IPS-15b (cell line): ENCODE data around the gene SLC29A3.

Experiments used
- H3K27me3 ChIP-seq: one replicate; pipeline ENCODE4 v1.6.1; 2013; ENCODE audit warnings: low read length; ENCODE audit not compliant: control insufficient read depth, insufficient read depth
- H3K36me3 ChIP-seq: one replicate; pipeline ENCODE4 v1.6.1; 2013; ENCODE audit warnings: low read length; ENCODE audit not compliant: control insufficient read depth, insufficient read depth
- H3K4me1 ChIP-seq: one replicate; pipeline ENCODE4 v1.6.1; 2013; ENCODE audit warnings: mild to moderate bottlenecking, low read length; ENCODE audit not compliant: control insufficient read depth, insufficient read depth
- H3K4me3 ChIP-seq: one replicate; pipeline ENCODE4 v1.5.1; 2013; ENCODE audit warnings: low read depth, low read length
- H3K9ac ChIP-seq: one replicate; pipeline ENCODE4 v1.6.1; 2013; ENCODE audit warnings: low read depth, mild to moderate bottlenecking, low read length
- H3K9me3 ChIP-seq: one replicate; pipeline ENCODE4 v1.6.1; 2013; ENCODE audit warnings: mild to moderate bottlenecking, low read length; ENCODE audit not compliant: control insufficient read depth, insufficient read depth

The SLC29A3 gene

GRCh38 chr10:71369602-71370001 lies 50.5 kb downstream of the SLC29A3 start:
- Histone ChIP-seq H3K4me3 (no peak overlapping the region), H3K36me3 (no peaks in the 10 kb centered on the region), H3K4me1 (no peaks in the 10 kb centered on the region), H3K9ac (no peak overlapping the region), H3K9me3 (no peaks in the 10 kb centered on the region), H3K27me3 (peaks cover 2% of the 10 kb centered on the region)

- Histone ChIP-seq H3K4me1 (no peaks in the 10 kb centered on the region), H3K9me3 (no peaks in the 10 kb centered on the region), H3K4me3 (no peak overlapping the region), H3K36me3 (no peaks in the 10 kb centered on the region), H3K9ac (no peak overlapping the region), H3K27me3 (peaks cover 3% of the 10 kb centered on the region)
Measured at GRCh38 chr10:71370031-71370430, 51.0 kb downstream of the SLC29A3 start.

GRCh38 chr10:71371750-71372166 lies 52.7 kb downstream of the SLC29A3 start:
- Histone ChIP-seq H3K9me3 (no peaks in the 10 kb centered on the region), H3K4me3 (no peak overlapping the region), H3K9ac (no peak overlapping the region), H3K4me1 (no peaks in the 10 kb centered on the region), H3K36me3 (no peaks in the 10 kb centered on the region), H3K27me3 (peaks cover 4% of the 10 kb centered on the region)

- H3K4me3 ChIP-seq, result no peak overlapping the region
- no peaks in the 10 kb centered on the region for H3K4me1 ChIP-seq
- peaks cover 4% of the 10 kb centered on the region for H3K27me3 ChIP-seq
- H3K9me3 ChIP-seq, result no peaks in the 10 kb centered on the region
- no peaks in the 10 kb centered on the region for H3K36me3 ChIP-seq
- H3K9ac ChIP-seq, result no peak overlapping the region
Measured at GRCh38 chr10:71372882-71373495, 53.9 kb downstream of the SLC29A3 start.

GRCh38 chr10:71374481-71375233 lies 55.6 kb downstream of the SLC29A3 start:
- H3K9ac ChIP-seq, result no peak overlapping the region
- H3K36me3 ChIP-seq, result no peaks in the 10 kb centered on the region
- H3K27me3 ChIP-seq, result peaks cover 4% of the 10 kb centered on the region
- no peaks in the 10 kb centered on the region for H3K9me3 ChIP-seq
- H3K4me3 ChIP-seq, result no peak overlapping the region
- no peaks in the 10 kb centered on the region for H3K4me1 ChIP-seq

DNA sequence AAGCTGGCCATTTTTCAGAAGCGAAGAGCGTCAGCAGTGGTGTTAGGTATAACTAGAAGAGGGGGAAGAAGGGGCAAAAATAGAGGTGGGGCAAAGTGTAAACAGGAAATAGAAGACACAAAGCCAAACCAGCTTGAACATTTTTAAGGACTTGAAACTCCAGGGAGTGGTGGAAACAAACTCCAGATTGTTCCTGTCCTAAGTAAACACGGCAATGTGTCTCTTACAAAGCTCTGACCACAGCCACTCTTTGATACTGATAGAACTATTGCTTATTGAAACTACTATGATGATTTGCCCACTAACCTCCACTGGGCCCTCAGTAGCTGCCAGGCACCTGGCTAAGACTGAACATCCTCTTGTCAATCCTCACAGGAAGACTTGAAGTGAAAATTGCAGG lies 56.9 kb downstream of the SLC29A3 start:
- Histone ChIP-seq H3K27me3 (peaks cover 4% of the 10 kb centered on the region), H3K9me3 (no peaks in the 10 kb centered on the region), H3K36me3 (no peaks in the 10 kb centered on the region), H3K4me3 (no peak overlapping the region), H3K9ac (no peak overlapping the region), H3K4me1 (no peaks in the 10 kb centered on the region)

DNA sequence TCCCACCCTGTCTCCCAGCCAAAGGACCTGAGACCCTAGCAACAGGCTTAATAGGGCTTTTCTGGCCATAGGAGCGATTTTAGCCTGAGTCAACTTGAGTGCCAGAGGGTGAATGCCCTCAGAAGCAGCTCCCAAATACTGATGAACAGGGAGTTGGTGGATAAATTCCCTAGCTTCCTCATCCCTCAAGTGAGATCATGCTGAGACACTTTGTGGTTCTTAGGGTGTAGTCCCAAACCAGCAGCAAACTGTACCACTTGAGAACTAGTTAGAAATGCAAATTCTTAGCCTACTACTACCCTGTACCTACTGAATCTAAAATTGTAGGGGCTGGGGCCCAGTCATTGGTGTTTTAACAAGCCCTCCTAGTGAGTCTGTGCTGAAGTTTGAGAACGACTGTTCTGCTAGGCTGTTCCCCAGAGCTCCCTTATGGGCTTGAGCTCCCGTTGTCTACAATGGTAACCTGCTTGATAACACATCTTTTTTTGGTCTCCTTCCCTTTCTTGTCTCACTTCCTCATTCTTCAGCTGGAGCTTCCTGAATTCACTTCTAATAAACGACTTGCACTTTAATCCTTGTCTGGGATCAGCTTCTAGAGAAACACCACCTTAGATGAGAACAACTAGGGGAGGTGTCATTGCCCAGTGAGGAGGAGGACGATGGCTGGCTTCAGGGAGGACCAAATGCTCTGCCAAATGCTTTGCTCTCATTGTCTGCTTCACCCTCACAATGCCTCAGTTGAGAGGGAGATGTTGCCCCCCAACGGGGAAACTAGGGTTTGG lies 59.5 kb downstream of the SLC29A3 start:
- H3K4me1 ChIP-seq, result no peaks in the 10 kb centered on the region
- peaks cover 4% of the 10 kb centered on the region for H3K27me3 ChIP-seq
- no peaks in the 10 kb centered on the region for H3K9me3 ChIP-seq
- no peak overlapping the region for H3K4me3 ChIP-seq
- H3K36me3 ChIP-seq, result no peaks in the 10 kb centered on the region
- no peak overlapping the region for H3K9ac ChIP-seq

- Histone ChIP-seq H3K4me1 (no peaks in the 10 kb centered on the region), H3K9me3 (no peaks in the 10 kb centered on the region), H3K27me3 (peaks cover 4% of the 10 kb centered on the region), H3K4me3 (no peak overlapping the region), H3K36me3 (no peaks in the 10 kb centered on the region), H3K9ac (no peak overlapping the region)
Measured at GRCh38 chr10:71379118-71379766, 60.2 kb downstream of the SLC29A3 start.

DNA sequence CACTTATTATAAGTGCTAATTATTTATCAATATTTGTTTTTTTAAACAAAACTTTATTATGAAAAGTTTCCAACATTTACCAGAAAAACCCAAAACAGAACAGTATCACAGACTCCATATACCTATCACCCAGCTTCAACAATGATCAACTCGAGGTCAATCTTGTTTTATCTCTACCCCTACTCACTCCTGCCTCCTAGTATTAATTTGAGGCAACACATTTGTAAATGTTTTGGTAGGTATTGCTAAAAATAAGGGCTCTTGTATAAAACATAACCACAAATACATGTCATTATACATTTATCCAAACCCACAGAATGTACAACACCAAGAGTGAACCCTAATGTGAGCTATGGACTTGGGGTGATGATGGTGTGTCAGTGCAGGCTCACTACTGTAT lies 61.8 kb downstream of the SLC29A3 start:
- Histone ChIP-seq H3K4me3 (no peak overlapping the region), H3K27me3 (no peaks in the 10 kb centered on the region), H3K9me3 (no peaks in the 10 kb centered on the region), H3K9ac (no peak overlapping the region), H3K4me1 (no peaks in the 10 kb centered on the region), H3K36me3 (no peaks in the 10 kb centered on the region)

GRCh38 chr10:71381611-71382010 lies 62.6 kb downstream of the SLC29A3 start:
- H3K27me3 ChIP-seq, result no peaks in the 10 kb centered on the region
- H3K4me3 ChIP-seq, result no peak overlapping the region
- no peaks in the 10 kb centered on the region for H3K36me3 ChIP-seq
- no peak overlapping the region for H3K9ac ChIP-seq
- no peaks in the 10 kb centered on the region for H3K9me3 ChIP-seq
- no peaks in the 10 kb centered on the region for H3K4me1 ChIP-seq

GRCh38 chr10:71382028-71382427 lies 63.0 kb downstream of the SLC29A3 start:
- no peak overlapping the region for H3K4me3 ChIP-seq
- no peaks in the 10 kb centered on the region for H3K36me3 ChIP-seq
- no peaks in the 10 kb centered on the region for H3K27me3 ChIP-seq
- H3K4me1 ChIP-seq, result no peaks in the 10 kb centered on the region
- no peak overlapping the region for H3K9ac ChIP-seq
- no peaks in the 10 kb centered on the region for H3K9me3 ChIP-seq
